Fibroblast of villous mesenchyme (primary cell): ENCODE data around the gene MYCL. TPM values are rescaled to one million over a fixed set of nuclear protein-coding genes. Genes with fewer than 3 reads are reported as not detected.

Experiments used
- DNase-seq: peaks from one replicate; pipeline ENCODE4 v3.0.0-alpha.2; 2010; ENCODE audit warnings: low read depth
- H3K4me3 ChIP-seq: 2 replicates; pipeline ENCODE4 v1.5.1; 2011; ENCODE audit warnings: low read depth, mild to moderate bottlenecking, low read length
- CTCF ChIP-seq: IDR thresholded peaks from 2 replicates; pipeline ENCODE4 v1.5.1; 2012; ENCODE audit warnings: low read depth, mild to moderate bottlenecking, low read length; ENCODE audit not compliant: insufficient read depth
- small RNA-seq: library from RNA; depleted of rRNA; stranded (forward); fragments of <200 nt; gene quantifications from one replicate; pipeline ENCODE3, GENCODE V24; 2012
- total RNA-seq: library from RNA; depleted of rRNA; stranded (reverse); fragments of >200 nt; gene quantifications from 2 replicates; pipeline ENCODE4 v1.2.3, GENCODE V29; 2012

The MYCL gene
- total RNA-seq, 1 donor = not detected

- peak; percentile 89 for DNase-seq
- no peak for TF ChIP-seq CTCF
- no peak overlapping the region for H3K4me3 ChIP-seq
Measured at GRCh38 chr1:39845569-39846566, 55.8 kb downstream of the MYCL start.

Small RNAs within 50 kb of the gene (small RNA-seq; reads per million reads assigned to genes)
- gene RF00019 = not detected

Other genes with a start within 250 kb of the MYCL start
- gene NT5C1A, start 229.8 kb downstream of the MYCL start, total RNA-seq = not detected in 2 replicates
- gene HPCAL4, start 210.5 kb downstream of the MYCL start, total RNA-seq = not detected in 2 replicates
- 23.8 and 31.1 TPM in 2 replicates for gene PPIE, start 163.0 kb downstream of the MYCL start, total RNA-seq
- 1.7 and 5.2 TPM in 2 replicates for gene OXCT2, start 130.6 kb downstream of the MYCL start, total RNA-seq
- under 0.01 TPM in 1 of 2 replicates, not detected in the other for gene BMP8B, start 113.1 kb downstream of the MYCL start, total RNA-seq
- 19.6 and 23.3 TPM in 2 replicates for gene TRIT1, start 18.4 kb downstream of the MYCL start, total RNA-seq
- gene MFSD2A, start 53.2 kb upstream of the MYCL start, total RNA-seq = 2.6 and 6.0 TPM in 2 replicates
- 541 and 671 TPM in 2 replicates for gene CAP1, start 138.8 kb upstream of the MYCL start, total RNA-seq
- 38.3 and 70.8 TPM in 2 replicates for gene PPT1, start 195.3 kb upstream of the MYCL start, total RNA-seq